C1 segment of cervical spinal cord (tissue), 14 donors: ENCODE results near the gene RBL2.
"Not testable (repeated sequence)": the region's sequence is repeated elsewhere in the genome, so short reads cannot be mapped to it uniquely, and the experiment has no call there.

ENCODE experiments used
- DNase-seq, 14 donors: peaks; one replicate each; lab custom pipeline; 2025; lab: John Stamatoyannopoulos, UW

Gene RBL2

DNA sequence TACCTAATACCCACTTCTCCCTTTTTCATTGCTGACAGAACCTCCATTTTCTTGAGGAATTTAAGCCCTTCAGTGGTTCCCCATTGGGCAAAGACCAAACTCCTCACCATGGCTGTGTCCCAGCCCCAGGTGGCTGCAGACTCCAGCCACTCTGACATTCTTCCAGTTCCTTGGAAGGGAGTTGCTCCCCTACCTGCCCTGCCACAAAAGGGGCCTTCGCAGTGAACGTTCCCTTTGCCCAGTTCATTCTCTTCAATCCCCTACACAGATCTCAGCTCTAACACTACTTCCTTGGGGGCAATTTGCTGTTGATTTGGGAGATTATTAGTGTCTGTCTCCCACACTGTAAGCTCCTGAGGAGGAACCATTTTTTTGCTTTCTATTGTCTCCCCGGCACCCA is 72.0 kb downstream of the RBL2 start:
- no peak for DNase-seq

DNA sequence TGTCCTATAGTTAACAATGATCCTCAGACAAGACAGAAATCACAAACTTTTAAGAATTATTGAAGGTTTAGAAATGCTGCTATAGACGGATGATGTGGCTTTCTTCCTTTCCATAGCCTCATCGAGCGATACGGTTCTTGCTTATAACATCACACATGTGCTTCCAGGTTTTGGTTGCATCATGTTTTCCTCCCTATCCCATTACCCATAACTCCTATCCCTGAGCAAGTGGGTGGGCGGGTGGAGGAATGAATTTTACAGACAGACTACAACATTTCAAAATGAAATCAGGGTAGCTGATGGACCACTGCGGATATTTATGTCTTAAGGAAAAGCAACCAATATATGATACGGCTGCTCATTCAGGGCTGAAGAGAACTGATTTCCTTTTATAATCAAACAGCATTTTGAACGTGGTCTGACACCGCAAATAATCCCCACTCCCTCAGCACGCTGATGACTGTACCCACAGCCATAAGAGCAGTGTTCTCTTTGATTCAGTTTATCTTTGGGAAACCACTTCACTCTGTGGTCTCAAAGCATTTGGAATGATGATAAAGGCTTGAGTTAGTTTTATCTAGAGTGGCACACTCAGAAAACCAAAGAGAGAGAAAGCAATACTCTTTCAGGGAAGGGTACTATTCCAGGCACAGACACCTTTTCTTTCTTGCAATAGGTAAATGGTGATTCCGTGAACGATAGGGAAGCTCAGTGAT is 73.4 kb downstream of the RBL2 start:
- no peak for DNase-seq

DNA sequence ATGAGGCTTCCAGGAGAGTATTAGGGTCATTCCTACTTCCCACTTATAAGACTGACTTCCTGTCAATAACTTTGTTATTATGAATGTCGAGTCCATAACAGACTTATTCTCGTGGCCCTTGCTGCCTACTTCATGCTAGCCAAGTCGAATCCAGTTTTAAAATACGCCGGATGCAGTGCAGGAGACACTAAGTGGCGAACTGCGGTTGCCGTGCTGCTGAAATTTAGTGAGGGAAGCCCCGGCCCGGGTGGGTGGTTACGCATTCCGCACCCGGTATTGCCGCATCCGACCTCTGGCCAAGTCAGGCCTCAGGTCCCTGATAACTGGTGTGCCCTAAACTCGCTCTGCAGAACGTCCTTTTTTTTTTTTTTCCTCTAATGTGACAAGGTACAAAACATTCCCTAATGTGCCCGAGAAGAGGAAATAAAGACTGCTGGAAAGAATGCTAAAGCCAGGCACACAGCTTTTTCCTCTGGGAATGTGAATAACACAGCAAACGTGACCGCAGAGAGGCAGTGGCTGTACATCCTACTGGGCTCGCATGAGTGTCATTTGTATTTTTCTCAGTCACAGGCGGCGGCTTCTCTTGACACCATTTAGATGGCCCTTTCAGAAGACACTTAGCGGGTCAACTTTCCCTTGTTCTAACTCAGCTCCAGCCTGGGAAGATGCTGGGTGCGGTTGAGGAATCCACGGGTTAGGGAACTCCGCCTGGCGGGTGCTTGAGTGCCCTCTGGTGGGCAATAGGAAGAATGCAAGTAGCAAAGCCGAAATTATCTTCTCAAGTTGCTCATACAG is 75.8 kb downstream of the RBL2 start:
- peak in 10 of 14 donors; percentile 3 to 46 (median 22) for DNase-seq

DNA sequence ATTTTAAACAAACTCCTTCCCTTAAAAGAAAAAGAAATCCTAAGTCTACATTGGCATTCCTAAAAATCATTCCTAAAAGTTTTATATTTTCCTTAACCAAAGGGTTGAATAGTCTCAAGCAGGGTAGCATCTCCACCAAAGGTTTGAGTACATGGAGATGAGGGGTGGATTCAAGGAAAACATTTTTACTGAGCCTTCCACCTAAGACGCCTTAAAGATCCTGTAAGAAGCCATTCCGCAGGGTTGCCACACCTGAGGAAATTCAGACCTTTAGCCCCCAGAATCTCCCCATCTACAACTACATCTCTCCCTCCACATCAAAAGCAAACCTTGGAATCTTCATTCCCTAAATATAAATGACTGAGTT is 76.4 kb downstream of the RBL2 start:
- no peak for DNase-seq

DNA sequence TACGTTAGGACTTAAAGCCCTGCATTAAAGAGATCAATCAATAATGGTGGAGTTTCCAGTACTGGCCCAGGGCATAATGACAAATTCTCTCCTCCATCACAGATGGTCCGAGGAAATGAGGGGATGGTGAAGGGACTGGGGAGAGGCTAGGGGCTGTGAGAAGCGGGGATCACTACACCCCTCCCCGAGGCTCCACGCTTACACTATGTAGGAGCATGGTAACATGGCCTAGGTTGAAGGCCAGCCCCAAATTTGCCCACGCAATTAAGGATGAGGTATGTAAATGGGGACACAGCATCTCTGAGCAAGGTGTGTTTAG is 76.8 kb downstream of the RBL2 start:
- DNase-seq = no peak

DNA sequence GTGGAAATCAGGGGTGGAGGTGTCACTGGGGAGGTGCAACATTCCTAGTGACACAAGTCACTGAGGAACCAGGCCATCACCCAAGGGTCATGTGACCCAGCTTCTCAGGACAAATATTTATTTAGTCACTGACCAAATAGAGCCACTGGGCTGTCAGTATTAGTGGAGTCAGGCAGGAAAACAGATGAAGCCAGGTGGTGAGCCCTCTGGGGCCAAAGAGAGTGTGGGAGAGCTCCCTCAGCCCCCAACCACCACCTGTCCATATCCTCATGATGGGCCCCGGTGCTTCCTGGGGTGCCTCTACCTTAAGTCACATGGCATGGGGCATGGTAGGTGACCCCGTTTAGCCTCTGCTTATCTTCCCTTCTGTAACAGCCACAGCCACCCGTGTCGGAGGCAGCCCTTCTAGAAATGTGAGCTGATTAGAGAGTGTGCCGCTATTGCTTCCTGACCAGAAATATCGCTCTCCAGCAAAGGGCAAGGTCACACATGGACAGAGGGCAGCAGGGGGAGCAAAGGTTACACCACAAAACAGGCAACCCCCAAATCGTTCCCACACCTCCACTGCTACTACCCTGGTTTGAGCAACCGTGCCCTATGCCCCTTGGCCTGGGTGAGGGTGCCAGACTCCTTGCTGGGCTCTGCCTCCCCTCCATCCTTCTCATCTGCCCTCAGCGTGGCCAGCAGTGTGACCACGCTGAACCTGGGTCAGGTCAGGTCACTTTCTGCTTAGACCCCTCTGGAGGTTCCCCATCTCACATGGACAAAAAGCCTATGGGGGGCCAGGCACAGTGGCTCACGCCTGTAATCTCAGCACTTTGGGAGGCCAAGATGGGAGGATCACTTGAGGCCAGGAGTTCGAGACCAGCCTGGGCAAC is 77.4 kb downstream of the RBL2 start:
- no peak for DNase-seq

DNA sequence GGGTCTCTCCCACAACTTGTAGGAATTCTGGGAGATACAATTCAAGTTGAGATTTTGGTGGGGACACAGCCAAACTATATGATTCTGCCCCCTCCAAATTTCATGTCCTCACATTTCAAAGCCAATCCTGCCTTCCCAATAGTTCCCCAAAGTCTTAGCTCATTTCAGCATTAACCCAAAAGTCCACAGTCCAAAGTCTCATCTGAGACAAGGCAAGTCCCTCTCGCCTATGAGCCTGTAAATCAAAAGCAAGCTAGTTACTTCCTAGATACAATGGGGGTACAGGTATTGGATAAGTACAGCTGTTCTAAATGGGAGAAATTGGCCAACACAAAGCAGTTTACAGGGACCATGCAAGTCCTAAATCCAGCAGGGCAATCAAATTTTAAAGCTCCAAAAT is 78.5 kb downstream of the RBL2 start:
- not testable (repeated sequence) for DNase-seq

DNA sequence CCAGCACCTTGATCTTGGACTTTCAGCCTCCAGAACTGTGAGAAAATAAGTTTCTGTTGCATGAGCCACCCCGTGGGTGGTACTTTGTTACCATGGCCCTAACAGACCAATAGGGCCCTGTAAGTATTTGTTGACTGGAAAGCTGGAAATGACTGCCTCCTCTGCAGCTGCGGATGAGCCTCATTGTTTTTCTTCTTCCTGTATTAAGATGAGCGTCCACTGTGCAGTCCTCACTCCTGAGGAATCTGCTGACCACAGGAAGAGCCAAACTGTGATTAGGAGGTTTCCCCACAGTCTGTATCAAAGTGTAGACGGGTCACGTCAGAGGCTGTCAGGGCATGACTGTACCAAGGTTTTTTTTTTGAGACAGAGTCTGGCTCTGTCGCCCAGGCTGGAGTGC is 81.0 kb downstream of the RBL2 start:
- DNase-seq = no peak

DNA sequence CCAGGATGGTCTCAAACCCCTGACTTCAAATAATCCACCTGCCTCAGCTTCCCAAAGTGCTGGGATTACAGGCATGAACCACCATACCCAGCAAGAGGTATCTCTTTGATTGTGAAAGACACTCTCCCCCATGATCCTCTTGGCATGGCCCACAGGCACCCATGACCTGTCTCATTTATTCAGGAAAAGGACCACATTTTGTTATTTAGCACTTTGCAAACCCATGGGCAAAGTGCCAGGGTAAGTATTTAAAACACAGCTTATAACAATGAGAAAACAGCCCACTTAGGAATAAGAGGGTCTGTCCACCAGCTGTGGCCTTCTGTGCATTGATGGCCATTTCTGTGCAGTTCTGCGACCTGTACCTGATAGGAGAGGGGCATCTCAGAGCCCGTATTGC is 81.5 kb downstream of the RBL2 start:
- DNase-seq = no peak

DNA sequence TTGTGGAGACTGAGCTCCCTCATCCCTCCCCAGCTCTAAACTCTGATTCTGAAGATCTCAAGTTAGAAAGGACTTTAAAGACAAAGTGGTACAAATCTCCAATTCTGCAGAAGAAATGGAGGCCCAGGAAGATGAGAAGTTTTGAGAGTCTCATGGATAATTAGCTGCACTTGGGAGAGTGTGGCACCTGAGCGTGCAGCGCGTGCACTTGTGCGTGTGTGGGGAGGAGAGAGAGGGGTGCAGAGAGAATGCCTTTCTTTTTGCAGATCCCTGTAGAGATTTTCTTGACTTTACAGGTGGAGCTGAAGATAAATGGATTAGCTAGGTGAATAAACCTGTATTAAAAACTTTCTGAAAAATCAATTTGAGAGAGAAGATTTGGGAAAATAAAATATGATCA is 83.6 kb downstream of the RBL2 start:
- no peak for DNase-seq

DNA sequence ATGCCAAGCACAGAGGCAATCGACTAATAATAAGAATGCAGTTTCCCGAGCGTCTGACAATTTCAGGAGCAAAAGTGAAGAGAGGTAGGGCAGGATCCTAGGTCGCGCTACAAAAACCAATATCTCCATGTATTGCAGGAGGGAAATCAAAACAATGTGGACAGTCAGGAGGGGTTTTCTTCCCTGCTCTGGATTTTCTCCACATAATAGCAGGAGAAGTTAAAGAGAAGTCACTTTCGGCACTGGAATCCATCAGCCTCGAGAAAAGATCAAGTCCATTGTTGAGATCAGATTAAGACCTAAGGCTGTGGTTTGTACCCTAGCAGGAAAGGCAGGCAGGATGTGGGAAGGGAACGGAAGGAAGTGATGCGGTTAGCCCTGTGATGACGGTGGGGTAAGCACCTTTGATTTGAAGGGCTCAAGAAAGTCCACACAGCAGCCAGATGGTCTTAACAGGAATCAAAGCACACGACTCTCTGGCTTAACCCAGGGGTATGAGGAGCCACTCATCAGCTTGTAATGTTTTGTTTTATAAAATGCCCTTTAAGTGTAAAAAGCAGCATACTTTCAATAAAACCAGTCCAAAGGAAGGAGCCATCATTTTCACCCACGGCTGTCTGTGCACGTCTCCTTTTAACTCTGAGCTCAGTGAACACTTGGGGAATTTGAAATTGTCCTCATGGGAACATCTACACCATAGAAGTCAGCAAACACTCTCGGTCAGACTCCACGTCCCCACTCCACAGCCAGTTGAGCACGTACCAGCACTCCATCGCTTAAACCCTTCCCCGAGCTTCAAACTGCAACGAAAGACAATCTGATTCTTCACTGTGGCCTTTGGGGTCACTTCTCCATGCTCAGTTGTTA is 84.5 kb downstream of the RBL2 start:
- peak in 1 of 14 donors; percentile 6 for DNase-seq

DNA sequence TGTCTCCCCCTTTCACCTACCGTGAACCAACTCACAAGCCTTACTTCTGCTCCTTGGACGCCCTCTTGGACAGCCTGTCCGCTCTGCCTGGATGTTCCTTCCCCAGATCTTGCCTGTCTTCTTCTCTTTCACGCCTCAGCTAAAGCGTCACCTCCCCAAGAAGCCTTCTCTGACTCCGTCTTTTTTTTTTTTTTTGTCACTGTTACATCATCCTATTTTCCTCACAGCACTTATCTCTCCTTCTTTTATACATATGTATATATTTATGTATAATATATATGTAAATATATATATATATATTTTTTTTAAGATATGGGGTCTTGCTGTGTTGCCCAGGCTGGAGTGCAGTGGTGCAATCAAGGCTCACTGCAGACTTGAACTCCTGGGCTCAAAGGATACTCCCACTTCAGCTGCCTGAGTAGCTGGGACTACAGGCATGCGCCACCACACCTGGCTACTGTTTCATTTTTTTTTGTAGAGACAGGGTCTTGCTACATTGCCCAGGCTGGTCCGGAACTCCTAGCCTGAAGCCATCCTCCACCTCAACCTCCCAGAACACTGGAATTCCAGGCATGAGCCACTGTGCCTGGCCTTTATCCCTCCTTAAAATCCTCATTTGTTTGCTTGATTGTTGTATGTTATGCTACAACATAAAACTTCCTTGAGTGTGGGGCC is 85.3 kb downstream of the RBL2 start:
- no peak for DNase-seq

DNA sequence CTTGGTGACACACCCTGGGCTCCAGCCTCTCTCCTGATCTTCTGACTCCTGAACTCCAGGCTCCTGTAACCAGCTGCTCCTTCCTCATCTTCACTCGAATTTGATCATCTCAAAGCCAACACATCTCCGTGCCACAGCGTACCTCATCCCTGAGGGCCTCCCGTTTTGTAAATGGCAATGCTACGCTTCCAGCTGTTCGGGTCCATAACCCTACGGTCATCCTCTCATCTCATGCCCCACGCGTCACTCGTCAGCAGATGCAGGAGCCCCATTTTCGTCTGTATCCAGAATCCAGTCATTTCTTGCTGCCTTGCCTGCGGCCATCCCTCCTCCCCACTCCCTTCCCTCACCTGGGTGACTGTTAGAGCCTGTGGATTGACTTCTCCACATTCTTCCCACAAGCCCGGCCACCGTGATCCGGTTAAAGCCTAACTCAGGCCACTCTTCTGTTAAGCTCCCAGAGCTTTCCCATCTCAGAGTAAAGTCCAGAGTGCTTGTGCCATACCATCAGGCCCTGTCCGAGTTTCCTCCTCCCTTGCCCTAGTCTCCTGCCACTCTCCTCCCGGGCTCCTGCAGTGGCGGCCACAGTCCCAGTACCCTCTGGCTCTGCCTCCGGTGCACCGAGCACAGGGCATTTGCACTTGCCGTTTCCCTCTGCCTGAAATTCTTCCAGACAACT is 89.0 kb downstream of the RBL2 start:
- DNase-seq = no peak

DNA sequence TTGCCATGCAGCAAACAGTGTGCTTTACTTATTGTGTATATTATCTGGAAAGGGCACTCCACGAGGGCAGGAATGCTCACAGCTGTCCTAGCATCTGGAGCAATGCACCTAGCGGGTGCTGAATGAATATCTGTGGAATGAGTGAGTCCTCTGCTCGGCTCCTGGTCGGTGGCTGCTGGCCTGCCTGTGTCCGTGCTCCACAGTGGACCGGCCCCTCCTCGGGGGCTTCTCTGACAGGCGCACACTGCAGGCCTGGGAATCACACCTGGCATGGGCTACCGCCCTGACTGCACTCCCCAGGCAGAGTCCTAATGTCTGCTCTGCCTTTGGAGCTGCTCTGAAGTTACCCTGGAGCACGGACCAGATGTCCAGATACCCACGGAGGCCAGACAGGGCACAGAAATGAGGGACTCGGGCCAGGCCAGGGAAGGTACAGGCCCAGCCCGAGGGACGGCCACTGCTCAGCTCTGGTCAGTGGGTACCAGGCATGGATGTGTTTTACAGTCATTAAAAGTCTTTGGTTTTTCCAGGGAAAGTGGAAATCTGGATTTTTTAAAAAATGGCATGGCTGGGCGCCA is 89.8 kb downstream of the RBL2 start:
- DNase-seq = no peak

DNA sequence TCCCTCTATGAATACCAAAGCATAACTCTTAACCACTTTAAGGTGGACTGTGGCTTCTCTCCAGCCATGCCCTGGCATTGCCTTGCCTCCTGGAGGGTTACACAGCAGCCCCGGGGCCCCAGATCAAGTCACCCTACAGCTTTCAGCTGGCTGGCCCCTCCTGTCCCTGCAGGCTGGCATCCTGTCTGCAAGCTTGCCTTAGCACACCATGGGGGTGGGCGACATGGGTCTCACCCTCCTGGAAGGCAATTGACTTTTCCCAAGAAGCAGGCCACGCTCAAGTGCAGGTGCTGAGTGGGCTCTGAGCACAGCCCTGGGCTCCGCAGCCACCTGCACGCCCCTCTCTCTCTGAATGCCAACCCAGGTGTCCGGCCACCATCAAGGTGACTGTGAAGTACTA is 94.5 kb downstream of the RBL2 start:
- DNase-seq = no peak

DNA sequence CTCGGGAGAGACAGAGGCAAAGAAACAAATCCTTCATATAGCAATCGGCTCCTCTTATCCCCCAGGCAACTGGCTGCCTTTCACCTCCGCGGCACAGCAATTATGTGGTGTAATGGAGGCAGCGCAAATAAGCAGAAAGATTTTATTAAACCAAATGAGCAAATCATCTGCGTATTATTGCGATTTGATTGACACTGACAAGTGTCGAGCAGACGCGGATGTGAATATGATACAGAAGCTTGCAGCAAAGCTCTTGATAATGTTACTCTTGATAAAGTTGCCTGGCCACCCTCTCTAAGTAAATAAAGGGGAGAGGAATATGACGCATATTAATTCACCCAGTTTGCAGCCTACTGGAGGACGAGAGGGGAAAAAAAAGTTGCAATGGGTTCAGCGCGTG is 95.2 kb downstream of the RBL2 start:
- no peak for DNase-seq

DNA sequence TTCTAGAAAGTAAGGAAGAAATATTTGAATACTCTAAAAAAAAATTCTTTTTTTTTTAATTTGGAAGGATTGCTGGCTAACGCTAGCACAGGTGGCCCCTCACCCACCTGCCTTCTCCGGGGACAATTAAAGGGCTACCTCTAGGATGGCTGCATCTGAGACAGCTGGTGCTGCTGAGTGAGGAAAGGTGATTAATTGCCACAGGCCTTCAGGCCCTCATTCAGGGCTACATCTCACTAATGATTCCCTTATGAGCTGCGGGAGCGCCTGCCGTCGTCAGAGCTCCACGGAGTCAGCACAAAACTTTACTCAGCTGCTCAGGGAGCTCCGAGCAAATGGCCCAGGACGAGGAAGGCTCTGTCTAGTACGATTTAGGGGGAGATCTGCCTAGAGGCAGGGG is 95.8 kb downstream of the RBL2 start:
- no peak for DNase-seq

DNA sequence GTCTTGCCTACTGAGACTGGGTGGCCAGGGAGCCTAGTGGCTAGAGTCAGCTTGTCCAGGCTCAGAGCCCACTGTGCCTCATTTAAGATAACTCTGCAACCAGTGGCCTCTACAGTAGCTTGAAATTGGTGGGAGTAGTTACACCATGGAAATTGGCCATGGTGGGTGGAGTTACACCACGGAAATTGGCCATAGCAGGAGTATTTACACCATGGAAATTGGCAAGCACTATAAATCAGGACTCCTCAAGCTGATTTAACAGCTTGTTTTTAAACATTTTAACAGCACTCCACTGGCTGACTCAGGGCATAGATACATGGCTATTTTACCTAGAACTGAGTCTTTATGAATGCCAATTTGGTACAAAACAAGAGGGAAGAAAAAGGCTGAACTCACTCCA is 96.5 kb downstream of the RBL2 start:
- DNase-seq = no peak

DNA sequence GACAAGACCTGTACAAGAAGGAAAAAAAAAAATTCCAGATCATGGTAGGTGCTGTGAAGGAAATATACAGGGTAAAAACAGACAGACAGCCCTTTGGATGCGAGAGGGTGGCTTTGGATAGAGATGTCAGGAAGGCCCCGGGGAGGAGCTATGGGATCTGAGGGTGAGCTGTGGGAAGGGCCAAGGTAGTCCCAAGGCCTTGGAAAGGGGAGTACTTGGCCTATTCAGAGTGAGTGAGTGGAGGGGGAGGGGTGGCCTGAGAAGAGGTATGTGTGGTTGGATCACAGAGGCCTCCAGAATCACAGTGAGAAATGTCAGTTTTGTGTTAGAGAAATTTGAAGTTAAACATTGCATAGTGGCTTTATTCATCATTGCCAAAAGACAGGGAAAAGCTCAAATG is 99.9 kb downstream of the RBL2 start:
- no peak for DNase-seq

DNA sequence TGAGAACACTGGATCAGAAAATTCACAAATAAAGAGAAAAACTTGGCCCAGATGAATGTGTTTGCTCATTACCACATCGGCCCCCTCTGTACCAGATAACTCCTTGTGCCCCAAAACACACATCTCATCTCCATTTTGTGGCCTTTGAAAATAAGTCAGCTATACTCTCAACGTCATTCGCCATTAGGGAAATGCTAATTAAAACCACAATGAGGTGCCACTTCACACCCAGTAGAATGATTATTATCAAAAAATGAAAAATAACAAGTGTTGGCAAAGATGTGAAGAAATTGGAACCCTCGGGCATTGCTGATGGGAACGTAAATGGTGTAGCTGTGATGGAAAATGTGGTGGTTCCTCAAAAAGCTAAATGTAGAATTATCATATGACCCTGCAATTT is 103.4 kb downstream of the RBL2 start:
- DNase-seq = no peak
